Measurements from ENCODE around the gene DROSHA.
"Not testable (repeated sequence)": the region's sequence is repeated elsewhere in the genome, so short reads cannot be mapped to it uniquely, and the experiment has no call there.

The DROSHA gene

DNA sequence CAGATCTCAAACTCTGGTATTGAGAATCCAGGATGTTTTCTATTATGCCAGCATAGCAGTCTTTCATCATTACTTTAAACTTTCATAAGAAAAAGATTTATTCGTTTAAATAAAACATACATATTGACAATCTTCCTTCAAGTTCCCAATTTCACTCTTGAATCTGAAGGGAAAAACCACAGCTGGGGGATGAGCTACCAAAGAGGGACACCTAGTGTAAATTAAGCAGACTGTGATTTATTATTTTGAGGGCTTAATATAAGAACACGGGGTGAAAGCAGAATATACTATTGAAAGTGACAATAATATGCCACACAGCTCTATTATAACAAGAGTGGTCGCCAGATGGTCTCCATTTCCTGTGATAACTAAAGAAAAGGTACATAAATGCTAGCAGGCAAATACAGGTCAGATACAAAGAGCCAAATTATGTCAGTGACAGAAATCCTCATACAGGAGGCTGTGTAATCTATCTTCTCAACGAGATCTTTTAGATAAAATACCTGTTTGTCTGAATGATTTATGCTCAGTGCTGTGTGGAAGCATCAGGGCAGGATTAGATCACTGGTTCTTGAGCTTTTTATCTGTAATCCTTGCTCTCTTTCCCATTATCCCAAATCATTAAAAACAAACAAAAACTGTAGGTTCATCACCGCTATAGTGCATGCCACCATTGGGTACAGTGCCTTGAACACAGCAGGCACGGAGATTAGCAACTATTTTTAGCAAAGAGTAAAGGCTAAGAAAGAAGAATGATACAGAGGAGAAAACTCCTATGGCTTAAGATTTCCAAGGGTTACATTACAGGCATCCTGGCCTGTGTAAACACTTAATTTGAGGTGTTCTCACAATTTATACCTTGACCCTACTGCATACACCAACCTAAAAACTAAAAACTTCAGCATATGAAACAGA, 116.6 kb downstream of the DROSHA start:
- no peak for DNase-seq (ENCODE audit: low spot score)

DNA sequence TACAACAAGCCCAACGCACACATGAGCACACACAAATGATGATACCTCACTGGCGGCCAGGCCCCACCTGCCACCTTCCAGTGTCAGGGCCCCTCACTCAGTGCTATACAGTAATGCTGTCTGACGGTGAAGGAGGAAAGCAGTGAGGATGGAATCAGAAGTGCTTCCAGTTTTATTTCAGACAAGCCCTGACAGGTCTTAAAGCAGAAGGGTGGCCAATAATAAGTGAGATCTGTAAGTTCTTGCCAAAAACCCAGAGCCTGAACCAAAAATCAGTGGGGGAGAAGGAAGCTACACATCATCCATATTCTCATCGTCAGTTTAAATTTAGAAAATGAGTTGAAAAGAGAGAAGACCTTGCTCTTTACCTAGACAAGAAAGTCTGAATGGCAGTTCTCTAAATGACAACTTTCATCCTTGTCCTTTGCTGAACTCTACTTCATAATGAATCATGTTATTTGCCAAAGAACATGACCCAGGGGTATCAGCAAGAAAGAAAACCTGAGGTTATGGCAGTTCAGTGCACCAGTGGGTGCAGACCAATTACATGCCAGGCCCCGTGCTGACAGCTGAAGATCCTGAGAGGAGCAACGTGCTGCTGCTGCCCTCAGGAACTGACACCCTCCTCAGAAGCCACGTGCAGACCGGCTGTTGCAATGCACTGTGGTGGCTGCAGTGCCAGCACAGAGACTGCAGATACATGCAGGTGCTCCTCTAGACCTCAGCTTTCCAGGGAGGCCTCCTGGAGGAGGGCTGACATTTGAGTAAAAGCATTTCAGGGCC, 118.7 kb downstream of the DROSHA start:
- DNase-seq (ENCODE audit: low spot score), result no peak

DNA sequence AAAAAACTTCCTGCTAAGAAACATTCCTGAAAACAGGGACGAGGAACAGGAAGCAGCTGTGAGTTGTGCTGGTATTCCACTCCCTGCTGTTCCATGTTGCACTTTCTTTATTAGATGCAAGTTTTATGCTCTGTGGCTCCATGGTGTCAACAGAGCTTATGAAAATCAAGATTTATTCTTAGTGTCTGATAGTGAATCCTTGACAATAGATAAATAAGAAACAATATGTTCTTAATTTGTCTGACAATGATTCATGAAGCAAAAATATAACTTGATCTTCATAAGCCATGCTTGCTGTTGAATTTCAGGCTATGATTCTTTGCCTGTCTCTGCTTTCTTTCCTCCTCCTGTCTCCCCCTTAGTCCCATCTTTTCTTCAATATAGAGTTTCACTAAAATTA, 119.6 kb downstream of the DROSHA start:
- no peak for DNase-seq (ENCODE audit: low spot score)

DNA sequence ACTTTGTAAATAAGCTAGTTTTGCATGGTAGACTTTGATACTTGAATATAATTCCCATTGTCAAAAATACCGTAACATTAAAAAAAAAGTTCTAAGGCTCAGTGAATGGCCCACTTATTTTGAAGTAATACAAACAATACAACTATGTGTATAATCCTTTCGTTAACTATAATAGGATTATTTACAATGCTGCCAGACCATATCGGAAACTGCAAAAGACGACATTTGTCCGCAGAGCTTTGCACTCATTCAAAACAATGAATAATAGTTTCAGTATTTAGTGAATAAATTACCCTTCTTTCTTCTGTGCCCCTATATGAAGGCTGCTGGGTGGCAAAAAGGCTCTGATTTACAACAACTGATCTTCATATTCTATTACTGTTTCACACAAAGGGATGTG, 121.8 kb downstream of the DROSHA start:
- no peak for DNase-seq (ENCODE audit: low spot score)

GRCh38 chr5:31408814-31409213, 123.1 kb downstream of the DROSHA start:
- no peak for DNase-seq (ENCODE audit: low spot score)

- DNase-seq (ENCODE audit: low spot score), result no peak
Measured at GRCh38 chr5:31407921-31408693, 123.8 kb downstream of the DROSHA start.

GRCh38 chr5:31404325-31404724, 127.6 kb downstream of the DROSHA start:
- DNase-seq (ENCODE audit: low spot score), result no peak

DNA sequence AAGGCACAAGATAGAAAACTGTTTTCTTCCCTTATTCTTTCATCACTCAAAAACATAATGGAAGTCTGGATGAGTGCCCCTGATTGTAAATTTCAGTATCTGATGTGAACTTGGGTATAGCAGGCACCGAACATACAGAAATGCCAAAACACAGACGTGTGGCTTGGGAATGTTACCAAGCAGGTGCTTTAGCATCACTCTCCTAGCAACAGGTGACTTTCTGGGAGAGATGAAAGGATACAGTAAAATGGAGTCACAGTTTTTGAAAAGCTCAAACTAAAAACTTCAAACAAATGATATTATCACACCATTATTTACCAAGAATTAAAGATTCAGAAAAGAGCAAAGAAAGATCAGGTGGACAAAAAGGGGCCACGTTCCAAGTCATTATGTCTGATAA, 130.2 kb downstream of the DROSHA start:
- no peak for DNase-seq (ENCODE audit: low spot score)

DNA sequence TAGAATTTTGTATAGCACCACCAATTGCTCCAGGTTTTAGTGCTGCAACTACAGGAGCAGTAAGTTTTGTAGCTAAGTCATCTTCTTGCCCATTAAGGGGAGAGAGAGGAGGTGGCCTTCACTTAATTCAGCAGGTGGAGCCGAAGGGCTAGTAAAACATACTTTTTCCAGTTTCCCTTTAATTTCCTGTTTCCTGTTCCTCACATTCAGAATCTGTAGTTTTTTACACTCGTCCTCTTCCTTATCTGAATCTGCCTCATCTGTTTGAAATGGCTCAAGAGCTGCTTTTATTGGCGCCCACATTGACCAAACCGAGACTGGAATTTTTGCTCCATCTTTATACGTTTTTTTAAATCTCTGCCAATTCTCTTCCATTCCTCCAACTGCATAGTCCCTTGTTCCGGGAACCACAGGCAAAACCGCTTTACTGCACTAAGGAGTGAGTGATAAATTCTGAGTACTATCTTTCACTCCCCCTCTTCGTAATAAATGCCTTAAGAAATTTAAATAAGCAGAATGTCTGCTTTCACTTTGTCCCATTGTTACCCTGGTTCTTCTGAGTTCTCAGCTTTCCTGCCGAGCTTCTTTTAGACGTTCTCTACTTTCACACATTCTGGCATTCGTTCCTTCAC, 133.9 kb downstream of the DROSHA start:
- DNase-seq (ENCODE audit: low spot score), result no peak

GRCh38 chr5:31396611-31397295, 135.1 kb downstream of the DROSHA start:
- no peak for DNase-seq (ENCODE audit: low spot score)

GRCh38 chr5:31395450-31396045, 136.3 kb downstream of the DROSHA start:
- DNase-seq (ENCODE audit: low spot score), result not testable (repeated sequence)

- no peak for DNase-seq (ENCODE audit: low spot score)
Measured at GRCh38 chr5:31393126-31393525, 138.8 kb downstream of the DROSHA start.

DNA sequence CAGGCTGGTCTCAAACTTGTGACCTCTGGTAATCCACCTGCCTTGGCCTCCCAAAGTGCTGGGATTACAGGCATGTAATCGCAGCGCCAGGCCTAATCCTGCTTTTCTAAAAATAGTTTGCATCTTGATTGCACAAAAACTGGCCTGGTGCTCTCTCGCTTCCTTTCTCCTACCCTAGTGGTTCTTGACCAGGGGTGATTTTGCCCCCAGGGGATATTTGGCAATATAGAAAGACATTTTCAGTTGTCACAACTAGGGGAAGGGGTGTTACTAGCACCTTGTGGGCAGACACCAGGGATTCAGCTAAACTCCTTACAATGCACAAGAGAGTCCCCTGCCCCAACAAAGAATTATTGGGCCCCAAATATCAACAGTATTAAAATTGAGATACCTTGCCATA, 139.8 kb downstream of the DROSHA start:
- no peak for DNase-seq (ENCODE audit: low spot score)

DNA sequence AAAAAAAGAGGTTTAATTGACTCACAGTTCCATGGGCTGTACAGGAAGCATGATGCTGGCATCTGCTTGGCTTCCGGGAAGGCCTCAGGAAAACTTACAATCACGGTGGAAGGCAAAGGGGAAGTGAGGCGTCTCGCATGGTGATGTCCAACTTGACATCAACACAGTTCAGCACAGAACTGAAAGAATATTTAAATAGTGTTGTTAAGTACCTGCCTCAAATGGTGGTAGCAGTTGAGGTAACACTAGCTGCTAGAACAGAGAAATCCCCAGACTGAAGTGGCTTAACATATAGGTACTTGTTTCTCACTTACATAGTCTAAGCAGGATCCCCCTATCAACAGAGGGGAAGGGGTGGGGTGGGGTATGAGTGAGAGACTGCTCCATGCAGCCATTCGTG, 141.6 kb downstream of the DROSHA start:
- DNase-seq (ENCODE audit: low spot score), result no peak

DNA sequence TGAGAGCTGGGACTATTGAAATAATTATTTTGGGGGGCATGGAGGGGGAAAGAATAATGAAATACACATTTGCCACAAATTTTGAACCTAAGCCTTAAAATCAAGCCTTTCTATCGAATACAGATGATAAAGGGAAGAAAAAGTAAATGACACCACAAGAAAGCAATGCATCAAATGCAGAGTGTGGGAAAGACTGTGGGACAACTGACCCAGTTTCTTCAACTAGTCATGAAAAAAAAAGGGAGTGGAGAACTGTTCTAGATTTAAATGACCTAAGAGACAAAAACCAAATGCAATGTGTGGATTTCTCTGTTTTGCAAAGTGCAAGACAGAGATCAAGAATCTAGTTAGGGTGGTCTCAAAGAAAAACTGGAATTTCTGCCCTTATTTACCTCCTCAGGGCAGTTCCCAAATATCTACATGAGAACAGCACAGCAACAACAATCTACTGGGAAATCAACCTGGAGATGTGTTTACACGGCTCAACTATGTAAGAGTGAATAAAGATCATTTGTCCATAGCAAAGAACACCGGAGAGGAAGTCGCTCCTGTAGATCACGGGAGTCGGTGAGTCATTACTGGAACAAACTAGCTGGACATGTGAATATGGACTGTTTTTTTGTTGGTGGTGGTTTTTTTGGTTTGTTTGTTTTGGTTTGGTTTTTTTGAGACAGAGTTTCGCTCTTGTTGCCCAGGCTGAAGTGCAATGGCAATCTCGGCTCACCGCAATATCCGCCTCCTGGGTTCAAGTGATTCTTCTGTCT, 145.9 kb downstream of the DROSHA start:
- DNase-seq (ENCODE audit: low spot score), result no peak

DNA sequence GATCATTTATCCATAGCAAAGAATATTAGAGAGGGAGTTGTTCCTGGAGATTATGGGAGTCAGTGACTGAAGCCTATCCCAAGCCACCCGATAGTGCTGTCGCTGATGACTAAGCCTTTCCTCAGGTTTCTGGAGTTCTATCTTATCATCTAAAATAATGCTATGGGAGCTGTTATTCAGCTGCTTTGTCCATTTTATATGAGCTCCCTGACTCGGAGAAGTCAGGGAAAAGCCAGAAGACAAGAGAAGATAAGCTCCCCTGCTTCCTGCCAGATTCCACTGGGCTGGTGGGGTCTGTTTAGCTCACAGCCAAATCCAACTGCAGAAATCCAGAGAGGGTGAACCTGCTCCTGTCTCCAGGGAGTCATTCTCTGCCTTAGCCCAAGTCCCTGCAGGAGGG, 148.2 kb downstream of the DROSHA start:
- no peak for DNase-seq (ENCODE audit: low spot score)

GRCh38 chr5:31382051-31382878, 149.6 kb downstream of the DROSHA start:
- no peak for DNase-seq (ENCODE audit: low spot score)

DNA sequence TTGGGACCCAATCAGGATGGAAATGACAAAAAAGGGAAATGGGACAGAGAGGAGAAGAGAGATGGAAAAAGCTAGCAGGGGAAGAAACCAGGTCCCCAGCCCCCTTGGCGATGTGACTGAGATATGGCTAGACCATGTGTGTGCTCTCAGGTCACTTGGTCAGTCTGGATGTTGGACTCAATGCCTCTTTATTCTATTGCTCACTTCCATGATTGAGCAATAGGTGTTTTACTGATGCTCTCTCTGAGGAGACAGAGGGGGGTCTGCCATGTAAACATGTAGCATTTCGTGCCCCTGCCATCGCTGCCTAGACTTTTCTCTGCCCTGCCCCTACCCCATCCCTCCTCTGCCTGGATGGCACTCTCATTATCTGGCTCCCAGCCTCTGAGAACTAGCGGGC, 150.6 kb downstream of the DROSHA start:
- DNase-seq (ENCODE audit: low spot score), result no peak

- DNase-seq (ENCODE audit: low spot score), result no peak
Measured at GRCh38 chr5:31380049-31380448, 151.8 kb downstream of the DROSHA start.

All from HuH-7 (cell line).